SH-SY5Y (cell line): ENCODE measurements around the gene FANCL.

Source experiments
- GATA2 ChIP-seq: IDR thresholded peaks from 2 replicates; pipeline ENCODE4 v1.6.1; 2011; ENCODE audit warnings: mild to moderate bottlenecking, low read depth, low read length
- GATA3 ChIP-seq: IDR thresholded peaks from 2 replicates; pipeline ENCODE4 v1.6.1; 2011; ENCODE audit warnings: low read depth, mild to moderate bottlenecking, low read length, moderate library complexity

The FANCL gene

DNA sequence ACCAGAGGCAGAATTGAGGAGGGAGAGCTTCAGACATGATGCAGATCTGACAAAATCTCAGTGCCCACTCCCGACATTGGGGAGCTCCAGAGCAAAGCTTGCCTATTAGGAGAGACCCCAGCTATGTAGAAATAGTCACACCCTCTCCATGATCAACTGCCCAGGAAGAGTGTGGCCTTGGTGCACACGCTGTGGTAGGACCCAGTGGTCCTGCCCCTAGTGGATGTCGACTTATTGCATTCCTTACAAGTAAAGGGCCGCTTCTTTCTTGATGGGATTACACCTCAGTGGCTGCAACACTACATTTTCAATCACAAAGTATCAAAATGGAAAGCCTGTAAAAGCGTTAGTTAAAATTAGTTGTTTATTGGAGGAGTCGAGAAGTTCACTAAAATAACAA lies 130.4 kb downstream of the FANCL start:
- TF ChIP-seq GATA2 (no peak), GATA3 (no peak)

DNA sequence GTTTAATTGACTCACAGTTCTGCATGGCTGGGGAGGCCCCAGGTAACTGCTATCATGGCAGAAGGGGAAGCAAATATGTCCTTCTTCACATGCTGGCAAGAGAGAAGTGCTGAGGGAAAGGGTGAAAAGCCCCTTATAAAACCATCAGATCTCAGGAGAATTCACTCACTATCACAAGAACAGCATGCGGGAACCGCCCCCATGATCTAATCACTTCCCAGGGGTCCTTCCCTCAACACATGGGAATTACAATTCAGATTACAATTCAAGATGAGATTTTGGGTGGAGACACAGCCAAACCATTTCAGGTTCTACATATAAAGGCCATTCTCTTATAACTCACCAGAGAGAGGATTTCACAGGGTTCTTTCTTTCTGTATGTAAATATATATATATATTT lies 131.6 kb downstream of the FANCL start:
- TF ChIP-seq GATA3 = no peak
- TF ChIP-seq GATA2 = no peak
